ENCODE data around the gene MPI.

The MPI gene

DNA sequence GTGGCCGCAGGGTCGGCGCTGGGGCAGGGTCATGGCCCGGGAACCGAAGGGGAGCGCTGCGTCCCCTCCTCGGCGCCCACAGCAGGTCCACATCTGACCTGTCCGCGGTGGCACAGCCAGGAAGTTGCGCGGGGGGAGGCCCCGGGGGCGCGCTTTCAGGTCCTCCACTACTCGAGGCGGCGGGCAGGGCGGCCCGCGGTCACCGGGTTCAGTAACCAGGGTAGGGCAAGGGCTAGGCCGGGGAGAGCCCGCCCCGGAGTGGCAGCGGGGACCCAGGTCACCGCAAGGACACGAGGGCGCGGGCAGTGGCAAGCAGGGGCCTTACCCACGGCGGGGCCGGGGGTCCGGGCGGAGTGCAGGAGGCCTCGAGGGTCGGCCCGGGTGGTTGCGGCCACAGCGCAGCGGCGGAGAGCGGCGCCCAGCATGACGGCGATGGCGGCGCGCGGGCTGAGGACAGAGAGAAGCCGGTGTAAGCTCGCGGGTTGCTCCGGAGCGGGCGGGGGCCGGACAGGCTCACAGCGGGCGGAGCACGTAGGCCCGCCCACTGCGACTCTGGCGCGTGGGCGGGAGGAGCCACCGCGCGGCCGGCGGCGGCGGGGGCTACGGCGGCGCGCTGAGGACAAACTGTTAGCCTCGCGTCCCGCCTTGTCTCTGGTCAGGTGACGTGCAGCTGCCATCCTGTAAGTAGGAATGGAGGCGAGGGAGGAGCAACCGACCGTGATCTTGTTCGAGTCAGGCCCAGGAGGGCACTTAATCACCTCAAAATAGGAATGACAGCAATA, 47.9 kb downstream of the MPI start, which contains the start of gene COX5A:
TSS of gene COX5A (minus strand) at position 484 of the 782 bp plus-strand sequence. CDS start at position 425, 59 bp downstream.
- DNase-seq = peak; percentile 97

DNA sequence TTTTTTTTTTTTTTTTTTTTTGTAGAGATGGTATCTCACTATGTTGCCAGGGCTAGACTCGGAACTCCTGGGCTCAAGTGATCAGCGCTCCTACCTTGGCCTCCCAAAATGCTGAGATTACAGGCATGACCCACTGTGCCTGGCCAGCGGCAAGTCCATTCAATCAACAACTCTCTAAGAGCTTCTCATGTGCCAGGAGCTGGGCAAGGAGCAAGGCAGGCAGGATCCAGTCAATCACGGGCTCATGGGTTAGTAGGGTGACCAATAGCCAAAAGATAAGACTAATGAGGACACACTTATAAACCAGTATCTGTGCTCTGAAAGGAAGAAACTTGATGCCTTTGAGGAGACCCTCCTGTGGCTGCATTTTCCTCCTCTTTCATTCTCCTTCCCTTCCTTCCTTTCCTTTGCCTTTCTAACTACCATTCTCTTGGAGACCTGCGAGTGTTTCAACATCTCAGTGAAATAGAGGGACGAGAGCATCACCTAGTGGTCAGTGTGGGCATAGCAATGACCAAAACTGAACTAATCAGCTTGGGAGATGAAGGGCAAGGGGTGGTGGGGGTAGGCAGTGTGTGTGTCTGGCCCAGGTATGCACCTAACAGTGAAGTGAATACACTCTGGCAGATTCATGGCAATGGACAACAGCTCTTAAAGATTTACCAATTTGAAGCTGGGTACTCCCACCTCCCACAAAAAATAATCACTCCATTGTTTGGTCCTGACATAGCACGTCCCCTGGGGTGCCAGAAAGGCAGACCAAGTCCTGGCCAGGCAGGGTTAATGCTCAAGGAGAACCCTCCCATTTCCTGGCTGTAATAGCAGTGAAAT, 60.5 kb downstream of the MPI start:
- DNase-seq = peak; percentile 92

DNA sequence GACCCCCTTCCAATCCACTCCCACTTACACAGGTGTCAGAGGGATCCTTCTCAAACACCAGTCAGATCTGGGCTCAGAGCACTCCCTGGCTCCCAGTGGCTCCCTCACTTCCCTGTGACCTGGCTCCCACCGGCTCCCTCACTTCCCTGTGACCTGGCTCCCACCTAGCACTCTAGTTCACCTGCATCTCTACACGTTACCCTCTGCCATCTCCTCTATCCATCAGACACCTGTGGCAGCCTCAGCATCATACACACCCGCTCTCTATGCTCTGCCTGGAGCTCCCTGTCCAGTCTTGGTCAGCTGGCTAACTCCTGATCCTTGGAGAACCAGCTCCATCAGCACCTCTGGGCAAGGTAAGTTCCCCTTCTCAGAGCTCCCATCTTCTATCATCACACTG, 61.2 kb downstream of the MPI start:
- DNase-seq = peak; percentile 41
